DND-41 (cell line): Measurements from ENCODE around the gene NOL11.

Experiments
- CTCF ChIP-seq: IDR thresholded peaks from 2 replicates; pipeline ENCODE4 v1.5.1; 2012; ENCODE audit warnings: borderline replicate concordance, low read length, moderate library complexity, mild to moderate bottlenecking; ENCODE audit not compliant: poor library complexity, severe bottlenecking; ENCODE audit errors: extremely low read depth
- EZH2 ChIP-seq: IDR thresholded peaks from 3 replicates; pipeline ENCODE4 v1.6.1; 2012; ENCODE audit warnings: borderline replicate concordance, low read depth, mild to moderate bottlenecking, moderate library complexity, low read length, inconsistent platforms; ENCODE audit not compliant: severe bottlenecking

DNA sequence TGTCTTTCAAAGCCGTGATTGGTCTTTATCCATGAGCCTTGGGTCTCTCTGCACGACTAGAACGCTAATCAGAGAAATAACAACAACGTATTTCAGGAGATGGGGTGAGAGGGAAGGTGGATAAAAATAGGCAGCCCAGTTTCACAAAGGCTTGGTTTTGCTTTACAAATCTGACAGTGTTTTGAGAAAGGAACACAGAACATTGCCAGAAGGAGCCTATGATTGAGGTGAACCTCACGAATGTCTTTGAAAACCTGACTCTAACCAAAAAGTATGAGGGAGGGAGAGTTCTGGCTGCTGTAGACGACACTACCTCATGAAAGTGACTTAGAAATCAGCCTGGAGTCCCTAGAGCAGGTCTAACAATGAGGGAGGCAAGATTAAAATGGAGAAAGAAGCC lies 38.0 kb upstream of the NOL11 start:
- TF ChIP-seq CTCF = no peak
- no peak for TF ChIP-seq EZH2
